KBM-7 (cell line): ENCODE data around the gene MYO15A.

Source experiments
- DNase-seq: peaks from one replicate; pipeline ENCODE4 v3.0.0-alpha.2; 2015
- in situ Hi-C: fragments of 300-500 bp; cut with MboI; formaldehyde crosslinking; loops from 2 replicates; pipeline ENCODE4 v1.14.3; 2020; ENCODE audit warnings: low sequenced_read_pairs, low pct_unique_long_range_greater_than_20kb, mixed read lengths

MYO15A gene

GRCh38 chr17:18146980-18147379 lies 38.4 kb downstream of the MYO15A start:
- in situ Hi-C loops, result no loop called here
- DNase-seq, result no peak

GRCh38 chr17:18148586-18148985 lies 40.0 kb downstream of the MYO15A start:
- DNase-seq, result no peak
- in situ Hi-C loops, result no loop called here

- DNase-seq, result no peak
- in situ Hi-C loops, result no loop called here
Measured at GRCh38 chr17:18151290-18151689, 42.7 kb downstream of the MYO15A start.

- no peak for DNase-seq
- in situ Hi-C loops, result no loop called here
Measured at GRCh38 chr17:18155179-18155578, 46.6 kb downstream of the MYO15A start.

GRCh38 chr17:18156171-18156975 lies 47.8 kb downstream of the MYO15A start:
- no peak for DNase-seq
- in situ Hi-C loops, result no loop called here

GRCh38 chr17:18156976-18157280 lies 48.4 kb downstream of the MYO15A start:
- in situ Hi-C loops, result no loop called here
- DNase-seq, result no peak

GRCh38 chr17:18157354-18157985 lies 48.9 kb downstream of the MYO15A start:
- no peak for DNase-seq
- in situ Hi-C loops, result no loop called here

- in situ Hi-C loops, result no loop called here
- DNase-seq, result peak; percentile 28
Measured at GRCh38 chr17:18158022-18158600, 49.6 kb downstream of the MYO15A start.

GRCh38 chr17:18159551-18160120 lies 51.1 kb downstream of the MYO15A start:
- in situ Hi-C loops, result no loop called here
- no peak for DNase-seq

GRCh38 chr17:18160128-18160856 lies 51.7 kb downstream of the MYO15A start:
- in situ Hi-C loops, result no loop called here
- no peak for DNase-seq

- DNase-seq, result no peak
- in situ Hi-C loops, result no loop called here
Measured at GRCh38 chr17:18161207-18162145, 52.9 kb downstream of the MYO15A start.

GRCh38 chr17:18163547-18163946 lies 55.0 kb downstream of the MYO15A start:
- DNase-seq, result no peak
- in situ Hi-C loops, result no loop called here

- in situ Hi-C loops, result no loop called here
Measured at GRCh38 chr17:18166894-18167293, 58.3 kb downstream of the MYO15A start.

GRCh38 chr17:18167421-18167820 lies 58.9 kb downstream of the MYO15A start:
- no peak for DNase-seq
- in situ Hi-C loops, result no loop called here

More at GRCh38 chr17:18166894-18167293, 58.3 kb downstream of the MYO15A start:
- DNase-seq, result no peak

- no peak for DNase-seq
- in situ Hi-C loops, result no loop called here
Measured at GRCh38 chr17:18172531-18173278, 64.1 kb downstream of the MYO15A start.

- in situ Hi-C loops, result no loop called here
- DNase-seq, result no peak
Measured at GRCh38 chr17:18173740-18174139, 65.2 kb downstream of the MYO15A start.

- peak; percentile 69 for DNase-seq
- in situ Hi-C loops, result no loop called here
Measured at GRCh38 chr17:18176176-18176575, 67.6 kb downstream of the MYO15A start.

GRCh38 chr17:18177133-18177532 lies 68.6 kb downstream of the MYO15A start:
- in situ Hi-C loops, result no loop called here
- DNase-seq, result no peak
